GM23338 (cell line): ENCODE results near the gene SHISA3. TPM values are rescaled to one million over a fixed set of nuclear protein-coding genes. Genes with fewer than 3 reads are reported as not detected.

ENCODE experiments used
- ATAC-seq: fragments of 200-7000 bp; cut with Tn5 transposase; 3 replicates; pipeline ENCODE4 v1.9.1; 2020
- DNase-seq: peaks from one replicate; pipeline ENCODE4 v3.0.0-alpha.2; 2015; ENCODE audit warnings: low spot score
- H2AFZ ChIP-seq: fragments of 200-600 bp; sonication (generic); 2 replicates; pipeline ENCODE4 v1.8.0; 2016; ENCODE audit warnings: antibody characterized with exemption, mild to moderate bottlenecking, moderate library complexity
- H3F3A ChIP-seq: fragments of 200-600 bp; sonication (generic); replicated peaks from 2 replicates; pipeline ENCODE4 v1.8.0; 2017; ENCODE audit warnings: antibody characterized with exemption, mixed run types, low read depth
- H3K27ac ChIP-seq: fragments of 200-600 bp; sonication (generic); 2 replicates; pipeline ENCODE4 v1.6.1; 2016; ENCODE audit warnings: low read depth
- H3K27me3 ChIP-seq: fragments of 200-600 bp; sonication (generic); 2 replicates; pipeline ENCODE4 v1.8.0; 2016; ENCODE audit warnings: mild to moderate bottlenecking, mixed run types, moderate library complexity; ENCODE audit not compliant: insufficient read depth
- H3K36me3 ChIP-seq: fragments of 200-600 bp; sonication (generic); 2 replicates; pipeline ENCODE4 v1.8.0; 2016; ENCODE audit warnings: mild to moderate bottlenecking; ENCODE audit not compliant: insufficient read depth
- H3K4me1 ChIP-seq: fragments of 200-600 bp; sonication (generic); 2 replicates; pipeline ENCODE4 v1.8.0; 2016; ENCODE audit warnings: mild to moderate bottlenecking, moderate library complexity; ENCODE audit not compliant: insufficient read depth
- H3K4me2 ChIP-seq: fragments of 200-600 bp; sonication (generic); 2 replicates; pipeline ENCODE4 v1.7.1; 2017; ENCODE audit warnings: mixed run types
- H3K4me3 ChIP-seq: fragments of 200-600 bp; sonication (generic); 2 replicates; pipeline ENCODE4 v1.6.1; 2016; ENCODE audit warnings: mixed run types
- H3K79me2 ChIP-seq: fragments of 200-600 bp; sonication (generic); replicated peaks from 2 replicates; pipeline ENCODE4 v1.8.0; 2017; ENCODE audit warnings: mild to moderate bottlenecking; ENCODE audit not compliant: insufficient read depth
- H3K9me2 ChIP-seq: fragments of 200-600 bp; sonication (generic); 2 replicates; pipeline ENCODE4 v1.8.0; 2017; ENCODE audit not compliant: insufficient read depth
- H4K20me1 ChIP-seq: fragments of 200-600 bp; sonication (generic); replicated peaks from 2 replicates; pipeline ENCODE4 v1.8.0; 2017; ENCODE audit warnings: mild to moderate bottlenecking; ENCODE audit not compliant: insufficient read depth
- H3K27ac Mint-ChIP-seq: 2 replicates; pipeline ENCODE4 v1.8.0; 2020; ENCODE audit warnings: inconsistent platforms, mild to moderate bottlenecking, moderate library complexity, mixed read lengths
- H3K27me3 Mint-ChIP-seq: 3 replicates; pipeline ENCODE4 v1.8.0; 2022; ENCODE audit warnings: low read depth, mild to moderate bottlenecking, moderate library complexity, mixed read lengths, inconsistent platforms; ENCODE audit not compliant: insufficient read depth, poor library complexity
- H3K36me3 Mint-ChIP-seq: 3 replicates; pipeline ENCODE4 v1.8.0; 2021; ENCODE audit warnings: low read depth, mild to moderate bottlenecking, inconsistent platforms, moderate library complexity, mixed read lengths
- H3K4me1 Mint-ChIP-seq: 3 replicates; pipeline ENCODE4 v1.8.0; 2020; ENCODE audit warnings: mild to moderate bottlenecking, inconsistent platforms, mixed read lengths
- H3K4me3 Mint-ChIP-seq: 3 replicates; pipeline ENCODE4 v1.8.0; 2021; ENCODE audit warnings: moderate library complexity, mild to moderate bottlenecking, inconsistent platforms, mixed read lengths
- H3K9me3 Mint-ChIP-seq: 3 replicates; pipeline ENCODE4 v1.8.0; 2020; ENCODE audit warnings: moderate library complexity, mild to moderate bottlenecking, inconsistent platforms, mixed read lengths
- CREB1 ChIP-seq: fragments of 250-450 bp; sonication (Bioruptor Pico); IDR thresholded peaks from 2 replicates; pipeline ENCODE4 v1.5.0; 2020; ENCODE audit warnings: low read depth, mild to moderate bottlenecking, moderate library complexity
- EZH2phosphoT487 ChIP-seq: fragments of 200-600 bp; sonication (generic); IDR thresholded peaks from one replicate; pipeline ENCODE4 v1.8.1; 2018; ENCODE audit warnings: antibody characterized with exemption; ENCODE audit not compliant: unreplicated experiment
- JUNB ChIP-seq: IDR thresholded peaks from one replicate; pipeline ENCODE4 v1.6.1; 2016; ENCODE audit warnings: antibody characterized with exemption; ENCODE audit not compliant: unreplicated experiment
- NANOG ChIP-seq: IDR thresholded peaks from 2 replicates; pipeline ENCODE4 v1.6.1; 2016; ENCODE audit warnings: antibody characterized with exemption, borderline replicate concordance
- POLR2AphosphoS5 ChIP-seq: IDR thresholded peaks from 2 replicates; pipeline ENCODE4 v1.6.1; 2016; ENCODE audit warnings: antibody characterized with exemption, low read depth
- REST ChIP-seq: IDR thresholded peaks from one replicate; pipeline ENCODE4 v1.6.1; 2018; ENCODE audit warnings: antibody characterized with exemption; ENCODE audit not compliant: unreplicated experiment
- STAT1 ChIP-seq: IDR thresholded peaks from one replicate; pipeline ENCODE4 v1.6.1; 2016; ENCODE audit warnings: antibody characterized with exemption; ENCODE audit not compliant: unreplicated experiment
- ZNF114 ChIP-seq: fragments of 250-450 bp; sonication (Bioruptor Pico); IDR thresholded peaks from 2 replicates; pipeline ENCODE4 v1.5.0; 2020; ENCODE audit warnings: mild to moderate bottlenecking, moderate library complexity
- ZNF331 ChIP-seq: fragments of 250-450 bp; sonication (Bioruptor Pico); IDR thresholded peaks from 2 replicates; pipeline ENCODE4 v1.5.0; 2020; ENCODE audit warnings: low read depth, mild to moderate bottlenecking, moderate library complexity
- ZNF462 ChIP-seq: fragments of 250-450 bp; sonication (Bioruptor Pico); IDR thresholded peaks from 2 replicates; pipeline ENCODE4 v1.5.0; 2020; ENCODE audit warnings: mild to moderate bottlenecking, moderate library complexity
- polyA plus RNA-seq: library from polyadenylated mRNA; unstranded; fragments of >200 nt; fragmentation: Nextera tagmentation; extraction: Ambion mirVana; gene quantifications from 2 replicates; pipeline ENCODE4 v1.2.1, GENCODE V29; 2016
- total RNA-seq: library from RNA; depleted of rRNA; stranded (reverse); fragments of >200 nt; shearing (Covaris generic); gene quantifications from 2 replicates; pipeline ENCODE4 v1.2.3, GENCODE V29; 2014

Gene SHISA3
- total and polyA plus RNA-seq, 2 experiments from 2014 or later, result 4.4 to 5.0 TPM

- TF ChIP-seq ZNF462 (CRISPR knock-in tag) (no peak), STAT1 (no peak), POLR2AphosphoS5 (no peak), ZNF114 (no peak)
These were observed 6.5 kb upstream of the SHISA3 start (continued) for GRCh38 chr4:42390622-42391354.

GRCh38 chr4:42391355-42391664 is 6.0 kb upstream of the SHISA3 start:
- ATAC-seq, result no peak
- no peak overlapping the region for H3K4me3 Mint-ChIP-seq
- TF ChIP-seq REST (no peak), CREB1 (CRISPR knock-in tag) (no peak), STAT1 (no peak), NANOG (no peak), JUNB (no peak), POLR2AphosphoS5 (no peak), ZNF331 (no peak), ZNF114 (no peak), EZH2phosphoT487 (no peak)

More at GRCh38 chr4:42391355-42391664, 6.0 kb upstream of the SHISA3 start:
- H3K9me2 ChIP-seq, result no peaks in the 10 kb centered on the region
- no peak for DNase-seq
- H3K27me3 Mint-ChIP-seq, result peaks cover 32% of the 10 kb centered on the region
- H3K27ac ChIP-seq, result no peak overlapping the region
- no peaks in the 10 kb centered on the region for H3K79me2 ChIP-seq
- H2AFZ ChIP-seq, result no peak overlapping the region
- H3K27me3 ChIP-seq, result peaks cover 19% of the 10 kb centered on the region
- H3F3A ChIP-seq, result no peaks in the 10 kb centered on the region
- H3K4me1 Mint-ChIP-seq, result peaks cover 38% of the 10 kb centered on the region
- no peaks in the 10 kb centered on the region; the same call in 2 of the 3 replicates for H3K9me3 Mint-ChIP-seq
- no peaks in the 10 kb centered on the region for H3K36me3 Mint-ChIP-seq
- H3K4me2 ChIP-seq, result no peak overlapping the region
- H3K27ac Mint-ChIP-seq, result no peak overlapping the region
- peaks cover 20% of the 10 kb centered on the region for H3K4me1 ChIP-seq
- no peaks in the 10 kb centered on the region for H4K20me1 ChIP-seq
- no peak overlapping the region for H3K4me3 ChIP-seq
- H3K36me3 ChIP-seq, result no peaks in the 10 kb centered on the region
